RWPE1 (cell line): ENCODE results near the gene LRP1B.
A peak's percentile ranks its signal among the peaks of the same experiment; 100 is the strongest.

Experiments used
- CTCF ChIA-PET: fragments of 350-600 bp; sonication (Branson Sonifier 250); formaldehyde crosslinking; extraction: SDS; loops from one replicate; lab custom pipeline; 2021; lab: Yijun Ruan, JAX
- POLR2A ChIA-PET: fragments of 400-600 bp; formaldehyde crosslinking; extraction: SDS; loops from one replicate; lab custom pipeline; 2020; ENCODE audit warnings: antibody characterized with exemption; ENCODE audit not compliant: low non-redundant PET; lab: Yijun Ruan, JAX
- DNase-seq: peaks from one replicate; pipeline ENCODE4 v3.0.0; 2012; ENCODE audit warnings: low spot score
- H3K27ac ChIP-seq: fragments of 450-650 bp; 2 replicates; pipeline ENCODE4 v1.5.1; 2017
- CTCF ChIP-seq: fragments of 450-650 bp; conservative IDR thresholded peaks from 2 replicates; pipeline ENCODE4 v1.5.1; 2017; ENCODE audit warnings: low read depth, mild to moderate bottlenecking

LRP1B gene

GRCh38 chr2:141062031-141062430 lies 1068.8 kb downstream of the LRP1B start:
- TF ChIP-seq CTCF = no peak
- no peak overlapping the region for H3K27ac ChIP-seq
- POLR2A ChIA-PET = no interaction called here
- no peak for DNase-seq
- CTCF ChIA-PET = no interaction called here

- ChIA-PET POLR2A (no interaction called here), CTCF (no interaction called here)
- TF ChIP-seq CTCF = no peak
- H3K27ac ChIP-seq = no peak overlapping the region
- DNase-seq = no peak
These were observed 1072.3 kb downstream of the LRP1B start for GRCh38 chr2:141058556-141058955.

- ChIA-PET CTCF (no interaction called here), POLR2A (no interaction called here)
- DNase-seq = peak; percentile 29
- no peak for TF ChIP-seq CTCF
- no peak overlapping the region for H3K27ac ChIP-seq
These were observed 1075.3 kb downstream of the LRP1B start for GRCh38 chr2:141055531-141055930.

- TF ChIP-seq CTCF = no peak
- H3K27ac ChIP-seq = no peak overlapping the region
- DNase-seq = no peak
- CTCF ChIA-PET = no interaction called here
- POLR2A ChIA-PET = no interaction called here
These were observed 1081.9 kb downstream of the LRP1B start for GRCh38 chr2:141048951-141049350.

GRCh38 chr2:141041281-141041680 lies 1089.5 kb downstream of the LRP1B start:
- no peak overlapping the region for H3K27ac ChIP-seq
- no peak for DNase-seq
- TF ChIP-seq CTCF = no peak
- POLR2A ChIA-PET = no interaction called here
- CTCF ChIA-PET = no interaction called here

GRCh38 chr2:141038341-141038740 lies 1092.5 kb downstream of the LRP1B start:
- DNase-seq = no peak
- no peak overlapping the region for H3K27ac ChIP-seq
- TF ChIP-seq CTCF = no peak
- CTCF ChIA-PET = no interaction called here
- POLR2A ChIA-PET = no interaction called here

GRCh38 chr2:141037361-141037760 lies 1093.5 kb downstream of the LRP1B start:
- ChIA-PET CTCF (interaction anchor here (0.6 kb wide), 1 partner anchor 25 kb away, joined by 4 read pairs; no protein-coding TSS in a partner anchor), POLR2A (no interaction called here)
- DNase-seq = no peak
- no peak for TF ChIP-seq CTCF
- no peak overlapping the region for H3K27ac ChIP-seq
